SKM-1 treated with dmso at 0.1 percent for 144 hours (cell line): ENCODE data around the gene POR.
"Not testable (repeated sequence)": the region's sequence is repeated elsewhere in the genome, so short reads cannot be mapped to it uniquely, and the experiment has no call there.

Source experiments
- DNase-seq: peaks from one replicate; lab custom pipeline; 2025; ENCODE audit not compliant: unreplicated experiment; lab: John Stamatoyannopoulos, UW

The POR gene

GRCh38 chr7:75884476-75884875 lies 30.5 kb upstream of the POR start:
- DNase-seq, result no peak

- DNase-seq, result no peak
Observed at GRCh38 chr7:75885036-75885435, 29.9 kb upstream of the POR start.

GRCh38 chr7:75887669-75888369 lies 27.1 kb upstream of the POR start:
- no peak for DNase-seq

- no peak for DNase-seq
Observed at GRCh38 chr7:75888464-75889222, 26.3 kb upstream of the POR start.

GRCh38 chr7:75889223-75889825 lies 25.6 kb upstream of the POR start:
- DNase-seq, result no peak

- no peak for DNase-seq
Observed at GRCh38 chr7:75889826-75890225, 25.1 kb upstream of the POR start.

GRCh38 chr7:75891237-75891636 lies 23.7 kb upstream of the POR start:
- not testable (repeated sequence) for DNase-seq

GRCh38 chr7:75891815-75892411 lies 23.0 kb upstream of the POR start:
- no peak for DNase-seq

GRCh38 chr7:75892634-75893272 lies 22.2 kb upstream of the POR start:
- DNase-seq, result no peak

GRCh38 chr7:75896803-75897327 lies 18.1 kb upstream of the POR start:
- no peak for DNase-seq

- DNase-seq, result no peak
Observed at GRCh38 chr7:75900617-75901315, 14.2 kb upstream of the POR start.

- peak; percentile 98 for DNase-seq
Observed at GRCh38 chr7:75905785-75906604, 9.0 kb upstream of the POR start.

- no peak for DNase-seq
Observed at GRCh38 chr7:75906991-75907667, 7.8 kb upstream of the POR start.

- not testable (repeated sequence) for DNase-seq
Observed at GRCh38 chr7:75907668-75908039, 7.3 kb upstream of the POR start.

GRCh38 chr7:75909521-75910132 lies 5.3 kb upstream of the POR start:
- DNase-seq, result no peak

GRCh38 chr7:75911186-75911585 lies 3.8 kb upstream of the POR start:
- DNase-seq, result not testable (repeated sequence)

- DNase-seq, result no peak
Observed at GRCh38 chr7:75913437-75913836, 1.5 kb upstream of the POR start.

GRCh38 chr7:75914169-75914654 lies 743 bp upstream of the POR start:
- no peak for DNase-seq
